LNCaP clone FGC (cell line): Measurements from ENCODE around the gene SPRY4.
"Not testable (repeated sequence)": the region's sequence is repeated elsewhere in the genome, so short reads cannot be mapped to it uniquely, and the experiment has no call there.

Experiments
- DNase-seq: peaks from one replicate; pipeline ENCODE4 v3.0.0-alpha.2; 2011; ENCODE audit warnings: low read depth
- H3K4me3 ChIP-seq: 2 replicates; pipeline ENCODE4 v1.5.1; 2011; ENCODE audit warnings: mild to moderate bottlenecking, low read depth, low read length, control low read depth
- CTCF ChIP-seq: IDR thresholded peaks from 2 replicates; pipeline ENCODE4 v1.5.1; 2012; ENCODE audit warnings: mild to moderate bottlenecking; ENCODE audit not compliant: control insufficient read depth, insufficient read depth; ENCODE audit errors: extremely low read depth

SPRY4 gene, protein sequence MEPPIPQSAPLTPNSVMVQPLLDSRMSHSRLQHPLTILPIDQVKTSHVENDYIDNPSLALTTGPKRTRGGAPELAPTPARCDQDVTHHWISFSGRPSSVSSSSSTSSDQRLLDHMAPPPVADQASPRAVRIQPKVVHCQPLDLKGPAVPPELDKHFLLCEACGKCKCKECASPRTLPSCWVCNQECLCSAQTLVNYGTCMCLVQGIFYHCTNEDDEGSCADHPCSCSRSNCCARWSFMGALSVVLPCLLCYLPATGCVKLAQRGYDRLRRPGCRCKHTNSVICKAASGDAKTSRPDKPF

GRCh38 chr5:142324871-142325724 is at the start of gene SPRY4:
TSS of gene SPRY4 (minus strand) at chr5:142325021. CDS start at chr5:142315108, 9,913 bp downstream.
- peak within 1 kb of the TSS; percentile 49 for H3K4me3 ChIP-seq
- peak; percentile 42 for TF ChIP-seq CTCF
- peak; percentile 85 for DNase-seq

DNA sequence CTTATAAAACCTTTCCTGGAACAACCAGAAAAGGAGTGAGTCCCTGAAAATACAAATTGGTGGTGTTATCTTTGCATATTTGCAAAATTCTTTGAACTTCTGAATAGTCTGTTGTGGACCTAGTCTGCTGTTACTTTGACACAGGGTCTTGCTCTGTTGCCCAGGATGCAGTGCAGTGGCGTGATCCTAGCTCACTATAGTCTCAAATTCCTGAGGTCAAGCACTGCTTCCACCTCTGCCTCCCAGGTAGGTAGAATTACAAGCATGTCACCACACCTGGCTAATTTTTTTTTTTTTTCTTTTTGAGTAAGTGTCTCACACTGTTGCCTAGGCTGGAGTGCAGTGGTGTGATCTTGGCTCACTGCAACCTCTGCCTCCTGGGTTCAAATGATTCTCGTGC is 43.7 kb upstream of the SPRY4 start:
- TF ChIP-seq CTCF = no peak
- DNase-seq = no peak
- no peak overlapping the region for H3K4me3 ChIP-seq

DNA sequence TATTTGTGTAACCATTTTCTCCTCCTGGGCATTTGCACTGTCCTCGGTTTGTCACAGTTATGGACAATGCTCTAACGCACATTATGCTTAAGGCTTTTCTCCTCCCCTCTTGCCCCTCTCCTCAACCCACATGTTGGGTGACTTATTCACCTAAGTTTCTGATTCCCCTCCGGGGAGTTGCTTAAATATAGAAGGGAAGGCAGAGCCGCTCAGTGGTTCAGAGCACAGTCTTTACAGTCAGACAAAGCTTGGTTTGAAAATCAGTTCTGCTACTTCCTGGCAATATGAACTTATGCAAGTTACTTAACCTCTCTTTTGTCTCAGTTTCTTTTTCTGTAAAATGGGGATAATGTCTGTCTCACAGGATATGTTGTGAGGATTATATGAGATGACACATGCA is 41.2 kb upstream of the SPRY4 start:
- DNase-seq = no peak
- no peak for TF ChIP-seq CTCF
- no peak overlapping the region for H3K4me3 ChIP-seq

- no peak overlapping the region for H3K4me3 ChIP-seq
- no peak for TF ChIP-seq CTCF
- DNase-seq = no peak
Observed at GRCh38 chr5:142364251-142365145, 39.7 kb upstream of the SPRY4 start.

DNA sequence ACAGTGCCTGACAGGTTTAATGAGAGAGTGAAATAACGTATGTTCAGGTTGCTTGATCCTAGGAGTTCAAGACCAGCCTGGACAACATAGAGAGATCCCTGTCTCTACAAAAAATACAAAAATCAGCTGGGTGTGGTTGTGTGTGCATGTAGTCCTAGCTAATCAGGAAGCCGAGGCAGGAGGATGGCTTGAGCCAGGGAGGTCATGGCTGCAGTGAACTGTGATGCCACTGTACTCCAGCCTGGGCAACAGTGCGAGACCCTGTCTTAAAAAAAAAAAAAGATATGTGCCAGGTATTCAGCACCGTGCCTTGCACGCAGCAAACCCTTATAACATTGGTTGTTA is 38.8 kb upstream of the SPRY4 start:
- no peak for DNase-seq
- H3K4me3 ChIP-seq = no peak overlapping the region
- TF ChIP-seq CTCF = no peak

GRCh38 chr5:142362193-142362592 is 37.4 kb upstream of the SPRY4 start:
- DNase-seq, H3K4me3 ChIP-seq: not testable (repeated sequence)
